ENCODE measurements around the gene FRMD3.

FRMD3 gene

DNA sequence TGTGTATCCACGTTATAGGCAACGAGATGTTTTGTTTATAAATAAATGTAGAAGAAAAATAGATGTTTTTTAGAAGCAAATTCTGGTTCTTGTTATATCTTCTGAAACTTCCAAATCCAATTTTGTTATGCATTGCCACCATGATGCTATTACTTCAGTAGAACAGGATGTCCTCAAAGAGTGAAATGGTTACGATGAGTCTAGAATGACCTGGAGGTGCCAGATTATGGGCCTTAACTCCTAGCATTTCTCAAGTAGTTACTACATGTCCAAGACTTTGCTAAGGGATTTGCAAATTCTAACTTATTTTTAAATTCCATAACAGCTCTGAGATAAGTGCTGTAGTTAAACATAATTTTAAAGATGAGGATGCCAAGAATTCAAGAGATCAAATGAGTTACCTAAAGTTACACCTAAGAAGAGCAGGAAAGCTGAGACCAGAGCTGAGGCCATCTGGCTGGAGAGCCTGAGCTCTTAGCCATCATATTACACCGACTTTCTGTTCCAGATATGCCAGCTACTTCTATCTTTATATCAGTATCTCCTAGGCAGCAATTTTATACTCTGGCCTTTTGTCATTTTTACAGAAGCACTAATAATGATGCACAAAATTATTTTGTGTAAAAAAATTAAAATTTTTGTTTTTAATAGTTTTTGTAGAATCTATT lies 302.0 kb downstream of the FRMD3 start:
- no peak for DNase-seq (ENCODE audit: low read depth, low spot score)

DNA sequence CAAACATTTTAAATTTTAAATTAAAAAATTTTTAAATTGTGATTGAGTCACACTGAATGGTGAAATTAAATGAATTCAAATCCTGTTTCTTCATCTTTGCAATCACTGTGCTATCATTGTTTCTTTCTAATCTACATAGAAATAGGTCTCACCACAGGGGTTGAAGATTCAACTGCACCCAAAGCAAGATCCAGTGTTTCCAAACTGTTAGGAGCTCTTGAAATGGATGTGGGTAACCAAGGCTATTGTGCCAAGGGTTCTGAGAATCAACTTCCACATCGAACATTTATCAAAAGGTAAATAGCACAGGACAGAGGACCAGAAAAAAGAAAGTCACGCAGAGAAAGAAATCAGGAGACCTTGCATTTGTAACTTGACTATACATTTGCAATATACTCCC lies 302.7 kb downstream of the FRMD3 start:
- no peak for DNase-seq (ENCODE audit: low read depth, low spot score)

DNA sequence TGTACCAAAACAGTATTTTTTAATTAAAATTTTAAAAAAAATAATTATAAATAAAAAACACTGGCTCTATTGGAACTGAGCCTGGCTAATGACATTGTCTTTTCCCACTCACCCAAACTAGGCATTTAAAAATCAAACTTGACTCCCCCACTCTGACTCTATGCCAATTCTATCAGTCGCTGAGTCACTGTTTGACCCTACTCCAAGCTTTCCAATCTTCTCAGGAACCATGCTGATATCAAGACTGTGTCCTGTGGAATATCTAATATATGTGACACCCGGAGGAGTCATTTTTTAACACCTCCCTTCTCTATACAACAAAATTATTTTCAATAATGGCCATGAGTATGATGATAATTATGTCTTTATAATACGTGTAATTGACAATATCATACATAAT lies 303.7 kb downstream of the FRMD3 start:
- no peak for DNase-seq (ENCODE audit: low read depth, low spot score)

DNA sequence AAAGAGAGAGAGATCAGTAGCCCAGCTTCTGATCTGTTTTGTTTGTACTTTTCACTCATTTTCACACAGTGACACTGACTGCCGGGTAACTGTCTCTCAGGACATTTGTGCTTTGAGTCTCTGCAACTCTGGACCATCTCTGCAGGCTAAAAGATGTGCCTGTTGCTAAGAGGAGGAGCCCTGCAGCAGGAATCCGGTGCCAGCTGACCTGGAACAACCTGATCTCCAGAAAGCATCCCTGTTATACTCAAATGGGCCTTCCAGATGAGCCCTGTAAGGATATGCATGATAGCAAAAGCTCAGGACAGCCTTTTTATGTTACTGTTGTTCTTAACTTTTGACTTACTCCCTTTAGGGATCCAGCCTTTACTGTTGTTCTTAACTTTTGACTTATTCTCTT lies 304.6 kb downstream of the FRMD3 start:
- no peak for DNase-seq (ENCODE audit: low read depth, low spot score)

DNA sequence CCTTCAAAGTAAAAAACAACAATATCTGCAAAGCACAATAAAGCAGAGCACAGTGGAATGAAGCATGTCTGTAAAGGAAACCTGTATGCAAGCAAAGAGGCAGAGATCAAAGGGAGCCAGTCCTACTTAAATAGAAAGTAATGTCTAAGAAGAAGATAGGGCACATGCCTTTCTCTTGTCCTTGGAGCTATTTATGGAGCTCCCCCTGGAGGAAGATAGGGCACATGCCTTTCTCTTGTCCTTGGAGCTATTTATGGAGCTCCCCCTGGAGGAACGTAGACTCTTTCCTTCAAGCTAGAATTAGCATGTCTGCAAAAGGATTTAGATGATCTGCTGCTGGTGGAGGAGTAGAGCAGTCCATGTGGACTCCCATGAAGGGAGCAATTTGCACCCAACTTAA lies 307.2 kb downstream of the FRMD3 start:
- no peak for DNase-seq (ENCODE audit: low read depth, low spot score)

DNA sequence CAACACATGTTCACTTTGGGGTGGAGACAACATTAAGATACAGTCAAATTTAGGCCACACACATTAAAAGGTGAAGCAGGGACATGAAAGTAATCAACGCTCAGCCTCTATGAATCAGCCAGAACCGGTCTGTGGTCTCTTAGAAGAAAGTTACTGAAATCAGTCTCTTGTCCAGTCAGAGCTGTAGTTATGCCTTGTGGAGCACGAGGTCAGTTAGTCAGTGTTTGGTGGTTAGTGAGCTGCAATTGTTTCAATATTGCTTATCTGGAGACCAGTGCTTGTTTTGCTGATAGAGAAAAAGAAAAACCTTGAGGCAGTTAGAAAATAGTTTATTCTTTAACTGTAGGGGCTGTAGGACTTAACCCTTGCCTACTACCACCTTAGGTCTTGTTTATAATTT lies 317.5 kb downstream of the FRMD3 start:
- DNase-seq (ENCODE audit: low read depth, low spot score): no peak

DNA sequence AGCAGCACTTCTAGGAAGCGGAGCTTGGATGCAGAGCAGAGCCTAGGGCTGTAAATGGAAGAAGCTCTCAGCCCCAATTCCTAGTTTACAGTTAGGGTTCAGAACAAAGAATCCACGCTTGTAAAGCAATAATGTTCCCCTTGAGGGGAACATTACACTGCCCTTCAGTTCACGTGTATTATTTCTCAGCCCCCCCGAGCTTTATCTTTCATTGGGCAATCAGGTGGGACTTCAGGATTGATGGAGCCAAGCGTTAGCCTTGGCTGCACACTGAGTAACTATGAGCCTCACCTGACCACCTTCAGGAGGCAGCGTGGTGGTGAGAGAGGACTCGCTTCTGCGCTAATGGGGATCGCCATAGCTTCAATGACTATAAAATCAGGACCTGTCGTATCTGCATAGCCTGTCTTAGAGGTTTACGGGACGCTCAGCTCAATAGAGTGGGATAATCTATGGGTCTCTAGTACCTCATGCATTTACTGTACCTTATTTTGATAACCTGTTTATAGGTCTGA lies 318.2 kb downstream of the FRMD3 start:
- DNase-seq (ENCODE audit: low read depth, low spot score): no peak

DNA sequence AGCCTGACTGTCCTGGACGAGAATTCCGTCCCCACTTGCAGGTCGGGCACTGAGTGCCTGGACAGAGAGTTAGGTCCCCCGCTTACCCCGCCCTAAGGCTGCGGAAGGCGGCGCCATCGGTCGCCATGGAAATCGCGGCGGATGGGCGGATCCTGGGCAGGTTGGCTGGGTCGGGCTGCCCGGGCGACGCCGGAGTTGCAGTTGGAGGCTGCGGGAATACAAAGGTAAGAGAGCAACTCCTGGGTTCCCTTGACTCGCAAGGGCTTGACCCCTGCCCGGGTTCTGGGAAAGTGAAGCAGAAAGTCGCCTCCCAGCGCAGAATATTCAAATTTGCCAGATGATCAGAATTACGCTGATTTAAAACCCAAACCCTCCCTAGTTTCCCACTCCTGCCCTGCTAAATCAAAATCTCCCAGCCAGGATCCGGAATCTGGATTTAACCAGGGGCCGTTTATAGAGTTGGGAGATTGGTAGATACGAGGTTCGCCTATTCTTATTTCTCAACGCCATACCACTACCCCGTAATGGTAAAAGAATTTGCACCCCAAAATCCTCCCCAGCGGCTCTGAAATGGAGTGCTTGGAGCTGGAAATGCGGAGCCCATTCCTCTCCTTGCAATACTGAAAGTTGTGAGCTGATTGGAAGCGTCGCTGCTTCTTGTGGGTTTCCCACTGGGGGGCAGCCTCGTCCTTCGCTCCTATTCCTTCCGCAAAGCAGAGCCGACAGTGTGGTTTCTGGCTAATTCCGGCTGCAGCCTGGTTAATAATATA lies 318.9 kb downstream of the FRMD3 start:
- DNase-seq (ENCODE audit: low read depth, low spot score): no peak

DNA sequence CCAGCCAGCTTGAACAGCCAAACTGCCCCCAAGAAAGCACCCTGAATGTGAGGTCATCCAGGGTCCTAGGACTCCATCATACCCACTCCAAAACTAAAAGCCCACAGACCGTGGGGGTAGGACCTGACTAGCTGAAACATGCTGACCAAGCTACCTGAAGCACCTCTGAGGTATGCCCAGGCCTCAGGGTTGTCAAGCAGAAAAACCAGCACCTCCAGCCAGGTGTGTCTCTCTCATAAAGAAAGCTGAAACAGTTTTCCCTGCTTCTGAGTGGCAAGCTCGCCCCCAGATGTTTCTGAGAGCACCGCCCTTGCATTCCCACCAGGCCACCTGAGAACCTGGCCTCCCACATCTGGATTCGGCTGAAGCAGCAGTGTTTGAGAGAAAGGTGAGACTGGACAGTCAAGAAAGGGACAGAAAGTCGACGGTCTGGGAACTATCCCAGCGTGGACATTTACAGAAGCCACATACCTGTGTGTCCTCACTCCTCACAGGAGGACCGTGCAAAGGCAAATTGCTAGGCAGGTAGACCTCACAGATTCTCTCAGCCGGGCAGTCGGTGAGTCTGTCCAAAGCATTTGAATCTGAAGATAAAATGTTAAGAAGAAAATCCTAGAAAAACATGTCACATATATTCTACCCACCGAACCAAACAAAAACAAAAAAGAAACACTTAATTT lies 319.6 kb downstream of the FRMD3 start:
- DNase-seq (ENCODE audit: low read depth, low spot score): no peak

DNA sequence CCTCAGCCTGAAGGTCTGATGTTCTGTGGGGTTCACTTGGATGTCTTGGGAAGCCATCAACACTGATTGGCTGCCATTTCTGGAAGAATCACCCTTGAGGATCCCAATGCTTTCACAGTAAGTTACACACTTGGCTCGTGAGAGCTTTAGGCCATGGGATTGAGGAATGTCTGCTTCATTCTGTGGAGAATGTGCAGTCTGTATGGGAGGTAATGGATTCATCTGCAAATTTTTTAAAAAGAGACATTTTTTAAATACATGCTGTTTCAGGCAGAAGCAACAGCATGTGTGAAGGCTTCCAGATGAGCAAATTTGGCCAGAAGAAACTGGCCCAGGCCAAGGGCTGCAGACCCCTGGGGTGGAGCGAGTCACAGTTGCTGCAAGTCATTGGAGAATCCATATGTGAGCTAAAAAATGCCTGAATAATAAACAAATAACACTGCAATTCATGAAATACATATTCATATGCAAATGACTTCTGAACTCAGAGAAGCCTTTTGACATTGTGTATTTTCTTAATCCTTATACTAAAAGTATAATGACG lies 328.9 kb downstream of the FRMD3 start:
- DNase-seq (ENCODE audit: low read depth, low spot score): no peak

DNA sequence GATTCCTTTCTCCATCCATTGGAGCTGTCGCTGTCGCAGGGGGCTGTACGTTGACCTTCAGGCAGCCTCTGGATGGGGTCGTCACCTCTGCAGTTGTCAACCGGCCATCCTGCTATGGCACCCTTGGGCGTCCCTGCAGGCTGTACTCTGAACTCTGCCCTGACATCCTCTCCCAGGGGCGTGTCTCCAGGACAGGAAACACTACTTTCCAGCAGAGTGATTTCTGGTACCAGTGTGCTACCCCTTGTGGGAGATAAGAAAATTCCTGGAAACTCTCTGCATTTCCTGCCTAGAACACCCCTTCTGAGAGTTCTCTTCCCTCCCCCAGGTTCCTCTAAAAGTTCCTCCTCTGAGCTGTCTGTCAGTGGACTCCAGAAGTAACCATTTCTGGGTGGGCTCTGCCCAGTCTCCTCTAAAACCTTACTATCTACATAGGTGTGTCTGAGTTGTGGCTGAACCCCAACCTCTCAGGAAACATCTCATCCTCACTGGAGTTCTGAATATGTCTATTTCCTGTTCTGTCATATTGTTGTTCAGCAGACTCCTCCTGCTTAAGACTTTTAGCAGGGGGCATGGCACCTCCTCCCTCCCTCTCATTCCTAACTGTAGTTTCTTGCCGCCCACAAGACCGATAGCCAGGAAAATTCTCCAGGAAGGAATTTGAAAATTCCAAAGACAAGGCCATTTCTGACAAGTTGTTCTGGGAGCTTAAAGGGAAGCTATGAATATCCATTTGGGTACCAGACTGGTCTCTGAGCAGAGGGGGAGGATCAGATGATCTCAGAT lies 329.9 kb downstream of the FRMD3 start:
- no peak for DNase-seq (ENCODE audit: low read depth, low spot score)

DNA sequence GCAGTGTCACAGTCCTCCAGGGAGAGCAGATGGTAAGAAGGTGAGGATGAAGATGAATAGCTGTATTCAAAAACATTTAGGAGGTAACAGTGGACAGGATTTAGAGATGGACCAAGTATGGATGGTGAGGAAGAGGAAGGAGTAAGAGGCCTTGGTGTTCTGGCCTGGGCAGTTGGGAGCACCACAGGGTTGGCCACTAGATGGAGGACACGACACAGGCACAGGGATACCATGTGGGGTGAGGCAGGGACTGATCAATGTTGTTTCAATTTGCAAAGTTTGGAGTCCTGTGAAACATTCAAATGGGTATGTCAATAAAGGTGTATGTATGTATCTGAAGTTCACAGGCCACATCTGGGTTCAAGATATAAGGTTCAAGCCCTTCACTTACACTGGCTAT lies 334.2 kb downstream of the FRMD3 start:
- DNase-seq (ENCODE audit: low read depth, low spot score): no peak

DNA sequence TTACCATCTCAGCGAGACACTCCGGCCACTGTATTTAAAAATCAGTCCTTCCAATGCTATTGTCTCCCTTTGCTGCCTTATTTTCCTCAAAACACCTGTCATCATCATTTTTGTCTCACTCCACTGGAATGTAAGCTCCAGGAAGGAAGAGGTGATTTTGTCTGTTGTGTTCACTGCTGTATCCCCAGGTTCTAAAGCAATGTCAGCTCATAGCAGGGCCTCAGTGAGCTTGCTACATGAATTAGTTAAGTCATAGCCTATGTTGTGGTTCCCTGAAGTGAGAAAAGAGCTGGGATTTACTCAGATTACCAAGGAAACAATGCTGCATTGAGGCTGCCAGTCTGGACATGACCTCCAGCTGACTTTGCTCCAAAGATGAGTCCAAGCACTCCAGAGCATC lies 337.7 kb downstream of the FRMD3 start:
- DNase-seq (ENCODE audit: low read depth, low spot score): no peak

DNA sequence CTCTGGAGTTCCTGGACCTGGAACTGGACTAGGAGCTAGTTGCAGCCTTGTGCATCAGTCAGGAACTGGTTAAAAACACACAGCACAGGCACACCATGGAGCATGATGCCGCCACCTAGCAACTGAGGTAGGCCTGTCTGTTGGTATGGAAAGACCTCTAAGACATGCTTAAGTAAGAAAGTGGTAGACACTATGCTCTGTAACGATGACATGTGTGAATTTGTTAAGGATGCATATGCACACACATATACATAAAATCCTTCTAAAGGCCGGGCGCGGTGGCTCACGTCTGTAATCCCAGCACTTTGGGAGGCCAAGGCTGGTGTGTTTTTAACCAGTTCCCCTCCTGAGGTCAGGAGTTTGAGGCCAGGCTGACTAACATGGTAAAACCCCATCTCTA lies 338.4 kb downstream of the FRMD3 start:
- DNase-seq (ENCODE audit: low read depth, low spot score): no peak

DNA sequence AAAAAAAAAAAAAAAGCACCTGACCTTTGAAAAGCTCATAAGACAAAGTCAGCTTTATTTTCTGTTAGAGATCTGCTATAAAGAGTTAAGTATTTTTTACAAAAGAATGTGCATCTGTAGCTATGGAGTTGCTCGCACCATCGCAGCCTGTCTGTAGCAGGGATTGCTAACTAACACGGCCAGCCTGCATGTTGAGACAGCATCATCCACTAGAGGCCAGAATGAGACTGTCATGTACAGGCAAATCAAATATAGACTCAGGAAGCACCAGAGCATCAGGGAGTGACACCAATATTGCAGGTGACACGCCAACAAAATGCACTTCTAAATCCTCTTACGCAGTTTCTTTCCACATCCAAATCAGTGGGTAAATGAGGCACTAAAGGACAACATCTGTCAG lies 339.0 kb downstream of the FRMD3 start:
- no peak for DNase-seq (ENCODE audit: low read depth, low spot score)

DNA sequence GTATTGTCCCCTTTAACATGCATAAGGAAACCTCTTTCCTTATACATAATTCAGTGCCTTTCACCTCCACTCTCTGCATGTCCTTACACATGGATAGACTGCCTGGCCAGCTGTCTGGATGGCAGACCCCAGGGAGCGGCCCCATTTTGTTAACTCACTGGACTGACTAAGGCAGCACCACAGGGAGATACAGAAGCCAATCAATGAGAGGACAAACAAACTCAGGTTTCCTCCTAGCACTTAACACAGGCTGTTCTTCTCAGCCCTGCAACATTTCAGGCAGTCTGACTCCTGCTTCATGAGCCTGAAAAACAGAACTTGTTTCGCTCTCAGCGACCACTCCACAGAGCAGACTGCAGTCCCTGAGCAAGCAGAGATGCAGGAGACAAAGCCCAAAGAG lies 339.8 kb downstream of the FRMD3 start:
- no peak for DNase-seq (ENCODE audit: low read depth, low spot score)

DNA sequence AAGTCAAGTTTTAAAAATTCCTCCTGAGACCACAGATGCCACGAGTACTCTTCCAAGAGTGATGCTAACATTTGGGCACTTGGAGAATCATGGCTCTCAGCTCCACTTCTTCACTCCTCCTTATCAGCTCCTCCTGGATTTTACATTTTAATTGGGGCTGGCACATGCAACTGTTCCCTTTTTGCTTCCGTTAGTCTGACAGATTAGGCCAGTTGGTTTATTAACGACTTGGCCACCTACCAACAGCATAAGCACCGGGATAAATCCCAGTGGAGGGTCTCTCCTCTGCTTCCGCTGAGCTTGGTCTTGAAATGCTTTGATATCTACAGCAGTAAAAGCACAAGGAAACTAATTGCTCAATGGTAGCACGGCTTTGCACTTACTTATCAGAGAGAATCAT lies 340.6 kb downstream of the FRMD3 start:
- no peak for DNase-seq (ENCODE audit: low read depth, low spot score)

DNA sequence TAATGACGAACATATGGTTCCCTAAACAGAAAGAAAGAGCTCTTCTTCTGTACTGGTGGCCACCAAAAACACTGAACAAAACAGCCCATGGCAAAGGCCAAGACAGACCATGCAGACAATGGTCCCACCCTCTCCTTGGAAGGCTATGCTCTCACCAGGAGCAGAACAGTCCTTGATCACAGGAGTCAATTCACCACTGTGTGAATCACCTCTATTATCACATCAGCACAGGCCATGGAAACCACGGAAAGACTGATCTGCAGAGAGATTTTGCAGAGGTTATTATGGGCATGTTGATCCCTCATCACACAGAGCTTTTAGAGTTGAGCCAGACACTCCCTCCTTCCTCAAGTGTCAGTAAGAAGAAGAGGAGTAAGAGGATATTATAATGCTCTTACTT lies 341.3 kb downstream of the FRMD3 start:
- DNase-seq (ENCODE audit: low read depth, low spot score): no peak

Measured in activated CD4-positive, CD25-positive, alpha-beta regulatory T cell treated with anti-CD3 and anti-CD28 coated beads, Interleukin-2, amount 50 U/mL, for 16 hours (primary cell).